NCI-H2029 treated with DMSO at 0.1 percent for 48 hours (cell line): ENCODE measurements around the gene DNM2.

Source experiments
- DNase-seq: peaks from one replicate; lab custom pipeline; 2025; lab: John Stamatoyannopoulos, UW

The DNM2 gene

GRCh38 chr19:10776900-10777650 lies 59.2 kb downstream of the DNM2 start:
- no peak for DNase-seq

GRCh38 chr19:10780368-10780767 lies 62.5 kb downstream of the DNM2 start:
- no peak for DNase-seq

DNA sequence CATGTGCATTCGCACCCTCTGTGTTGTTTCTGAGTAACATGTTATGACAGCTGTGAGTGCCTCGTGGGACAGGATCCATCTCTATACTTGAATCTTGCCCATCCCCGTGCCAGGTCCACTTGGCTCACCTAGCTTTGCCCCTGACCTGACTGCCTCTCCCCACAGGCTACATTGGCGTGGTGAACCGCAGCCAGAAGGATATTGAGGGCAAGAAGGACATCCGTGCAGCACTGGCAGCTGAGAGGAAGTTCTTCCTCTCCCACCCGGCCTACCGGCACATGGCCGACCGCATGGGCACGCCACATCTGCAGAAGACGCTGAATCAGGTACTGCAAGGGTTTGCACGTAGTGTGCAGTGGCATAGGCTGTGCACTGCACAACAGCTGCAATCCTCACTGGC lies 64.9 kb downstream of the DNM2 start:
- DNase-seq: no peak

GRCh38 chr19:10784257-10784656 lies 66.4 kb downstream of the DNM2 start:
- DNase-seq: no peak

- no peak for DNase-seq
Measured at GRCh38 chr19:10788146-10788545, 70.3 kb downstream of the DNM2 start.

DNA sequence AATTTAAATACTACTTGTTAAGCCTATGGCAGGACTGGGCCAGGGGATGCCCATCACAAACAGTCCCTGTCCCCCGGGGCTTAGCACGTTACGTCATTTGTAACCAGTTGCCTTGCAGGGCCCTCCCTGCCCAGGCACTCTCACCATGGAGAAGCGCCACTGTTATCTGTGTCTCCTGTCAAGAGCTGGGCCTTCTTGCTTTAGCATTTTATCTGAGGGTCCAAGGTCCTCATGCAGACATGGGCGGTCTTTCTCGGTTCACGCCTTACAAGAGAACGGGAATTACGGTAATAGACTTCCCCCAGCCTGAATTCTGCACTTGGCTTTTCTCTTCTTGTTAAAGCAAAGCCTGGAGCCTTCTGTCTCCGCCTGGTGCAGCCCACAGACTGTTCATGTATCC lies 72.0 kb downstream of the DNM2 start:
- no peak for DNase-seq

- no peak for DNase-seq
Measured at GRCh38 chr19:10796653-10797052, 78.8 kb downstream of the DNM2 start.

DNA sequence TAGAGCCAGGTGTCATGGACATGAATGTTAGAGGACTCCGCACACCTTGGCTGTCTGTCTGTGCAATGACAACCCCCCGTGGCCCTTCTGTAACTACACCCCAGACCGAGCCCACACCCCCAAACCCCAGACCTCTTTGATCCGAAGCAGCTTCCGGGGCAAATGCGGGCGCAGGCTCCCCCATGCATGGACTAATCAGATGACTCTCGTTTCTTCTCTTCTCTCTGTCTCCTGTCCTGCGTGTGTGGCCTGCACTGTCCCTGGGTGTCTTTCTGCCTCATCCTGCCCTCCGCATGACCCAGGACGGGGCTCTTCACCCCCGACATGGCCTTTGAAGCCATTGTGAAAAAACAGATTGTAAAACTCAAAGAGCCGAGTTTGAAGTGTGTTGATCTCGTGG lies 79.2 kb downstream of the DNM2 start:
- no peak for DNase-seq

DNA sequence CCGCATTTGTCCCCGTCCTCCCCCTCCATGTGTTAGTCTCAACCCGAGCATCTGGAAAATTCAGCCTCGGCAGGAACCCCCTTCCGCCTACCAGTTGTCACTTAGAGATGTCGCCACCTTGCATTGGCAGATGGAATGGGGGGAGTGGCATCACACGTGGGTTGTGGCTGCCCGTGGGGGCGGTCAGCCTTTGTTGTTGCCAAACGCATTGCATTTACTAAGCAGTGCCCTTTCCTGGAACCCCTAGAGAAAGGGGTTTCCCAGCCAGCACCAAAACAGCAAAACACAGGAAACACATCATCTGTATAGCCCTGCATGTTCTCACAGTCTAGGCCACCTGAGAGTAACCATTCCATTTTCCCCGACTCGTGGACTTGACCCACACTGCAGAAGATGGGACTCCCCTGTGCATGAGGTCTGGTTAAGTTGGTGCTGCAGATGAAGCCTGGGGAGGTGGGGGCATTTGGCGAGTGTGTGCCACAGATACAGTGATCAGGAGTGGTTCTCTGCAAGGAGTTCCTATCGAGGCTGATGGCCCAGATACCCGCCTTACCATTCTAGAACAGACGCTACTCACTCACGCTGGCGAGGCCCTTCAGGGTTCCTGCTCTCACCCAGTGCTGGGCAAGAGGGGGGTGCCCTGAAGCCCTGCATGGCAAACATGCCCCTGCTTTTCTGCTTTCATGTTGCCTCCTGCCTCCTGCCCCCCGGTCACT lies 79.8 kb downstream of the DNM2 start:
- no peak for DNase-seq

DNA sequence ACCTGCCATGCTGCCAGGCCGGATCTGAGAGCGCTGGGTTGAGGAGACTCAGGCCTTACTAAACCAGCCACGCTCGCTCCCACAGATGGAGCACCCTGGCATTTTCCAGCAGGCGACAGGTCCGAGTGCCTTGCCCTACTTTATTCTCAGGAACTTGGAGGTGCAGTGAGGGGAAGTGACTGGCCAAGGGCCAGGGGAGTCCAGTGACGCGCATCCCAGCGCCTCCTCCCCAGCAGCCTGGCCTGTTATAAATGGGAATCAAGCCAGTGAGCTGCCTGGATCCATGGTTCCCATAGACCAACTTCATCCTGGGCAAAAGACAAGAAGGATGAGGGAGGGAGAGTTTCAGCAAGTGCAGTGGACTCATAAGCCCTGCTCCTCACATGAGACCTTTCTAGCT lies 82.6 kb downstream of the DNM2 start:
- DNase-seq: no peak

DNA sequence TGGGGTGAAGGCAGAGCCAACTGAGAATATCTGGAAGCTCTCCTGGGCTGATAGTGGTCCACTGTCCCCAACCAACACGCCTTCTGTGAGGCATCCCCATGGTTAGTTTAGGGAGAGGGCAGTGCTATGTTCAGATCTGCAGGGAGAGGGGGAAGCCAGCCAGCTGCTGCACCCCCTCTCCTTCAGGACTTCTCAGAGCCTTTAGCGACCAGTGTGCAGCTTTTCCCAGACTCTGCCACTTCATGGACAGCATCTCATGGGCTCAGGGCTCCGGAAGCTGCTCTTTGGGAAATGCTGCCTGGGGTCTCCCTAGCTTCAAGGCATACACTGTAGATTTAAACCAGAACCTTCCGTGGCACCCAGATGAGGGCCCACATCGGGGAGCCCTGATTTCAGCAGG lies 84.6 kb downstream of the DNM2 start:
- no peak for DNase-seq

DNA sequence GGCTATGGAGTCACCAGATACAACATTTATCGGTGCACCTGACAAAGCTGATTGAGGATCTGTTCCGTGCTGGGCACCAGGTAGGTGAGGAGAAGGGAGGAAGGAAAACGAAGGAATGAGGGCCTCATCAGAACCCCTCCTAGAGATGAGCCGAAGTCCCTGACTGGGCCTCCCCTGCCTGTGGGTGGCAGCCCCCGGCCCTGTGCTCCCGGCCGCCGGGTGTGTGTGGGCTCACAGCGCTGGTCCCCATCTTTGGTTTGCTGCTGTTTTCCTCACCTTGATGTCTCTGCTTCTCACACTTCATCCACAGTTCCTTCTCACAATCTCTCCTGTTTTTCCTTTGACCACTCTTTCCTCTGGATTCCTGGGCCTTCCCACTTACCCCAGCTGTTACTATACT lies 85.4 kb downstream of the DNM2 start:
- DNase-seq: no peak

GRCh38 chr19:10805065-10805757 lies 87.3 kb downstream of the DNM2 start:
- no peak for DNase-seq

- DNase-seq: no peak
Measured at GRCh38 chr19:10805758-10806247, 87.9 kb downstream of the DNM2 start.

DNA sequence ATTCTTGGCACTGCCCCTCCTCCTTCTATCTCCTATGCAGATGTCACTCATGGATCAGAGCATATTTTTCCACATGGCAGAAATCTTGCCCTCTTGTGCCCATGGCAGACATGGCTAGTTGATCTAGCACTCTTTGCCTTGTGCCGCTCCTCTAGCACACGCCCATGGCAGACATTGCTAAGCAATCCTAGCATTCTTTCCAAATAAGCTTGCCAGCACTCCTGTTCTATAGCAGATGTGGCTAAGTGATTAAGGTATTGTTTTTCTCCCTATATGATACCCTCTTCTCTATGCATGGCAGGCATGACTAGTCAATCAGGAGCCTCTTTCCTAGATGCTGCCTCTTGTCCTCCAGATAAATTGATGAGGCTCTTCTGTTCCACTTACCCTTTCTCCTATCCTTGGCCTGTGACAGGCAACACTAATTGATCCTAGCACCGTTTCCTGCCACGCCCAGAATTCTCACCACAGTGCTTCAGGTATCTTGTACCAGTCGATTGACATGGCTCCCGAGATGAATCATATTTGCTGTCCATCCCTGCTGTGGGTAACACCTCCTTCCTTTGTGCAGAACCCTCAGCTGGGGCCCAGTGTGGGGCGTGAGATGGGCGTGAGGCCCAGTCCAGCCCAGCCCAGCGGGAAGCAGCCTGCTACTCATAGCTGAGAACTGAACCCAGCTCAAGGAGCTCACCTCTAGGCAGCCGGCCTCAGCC lies 91.2 kb downstream of the DNM2 start:
- no peak for DNase-seq

- no peak for DNase-seq
Measured at GRCh38 chr19:10809651-10810285, 91.9 kb downstream of the DNM2 start.

DNA sequence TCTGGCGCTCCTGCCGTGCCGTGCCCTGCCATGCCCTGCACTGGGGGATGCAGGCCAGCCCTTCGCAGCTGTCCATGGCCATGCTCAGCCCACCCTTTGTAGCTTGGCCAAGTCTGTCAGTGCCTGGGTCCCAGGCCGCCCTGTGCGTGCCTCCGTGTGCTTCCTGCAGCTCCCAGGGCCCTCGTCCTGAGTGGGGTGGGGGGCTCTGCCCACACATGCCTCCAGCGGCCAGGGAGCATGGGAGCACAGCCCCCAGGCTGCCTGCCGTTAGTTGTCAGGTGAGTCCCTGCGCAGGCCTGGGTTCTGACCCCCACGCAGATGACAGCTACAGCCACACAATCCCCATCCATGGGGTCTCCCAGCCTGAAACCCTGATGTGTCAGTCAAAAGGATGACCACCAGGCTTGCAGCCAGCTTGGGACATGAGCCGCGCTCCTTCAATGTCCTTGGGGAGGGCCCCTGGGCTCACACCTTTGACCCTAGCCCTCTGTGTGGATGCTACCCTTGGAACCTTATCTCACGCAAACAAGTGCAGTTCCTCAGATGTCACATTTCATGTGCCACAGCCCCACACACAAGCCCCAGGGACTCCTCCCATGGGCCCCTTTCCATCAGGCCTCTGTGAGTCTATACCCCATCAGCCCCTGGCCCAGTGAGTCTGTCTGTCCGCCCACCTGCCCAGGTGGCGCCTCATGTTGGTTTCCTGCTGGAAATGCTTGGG lies 93.7 kb downstream of the DNM2 start:
- DNase-seq: no peak

DNA sequence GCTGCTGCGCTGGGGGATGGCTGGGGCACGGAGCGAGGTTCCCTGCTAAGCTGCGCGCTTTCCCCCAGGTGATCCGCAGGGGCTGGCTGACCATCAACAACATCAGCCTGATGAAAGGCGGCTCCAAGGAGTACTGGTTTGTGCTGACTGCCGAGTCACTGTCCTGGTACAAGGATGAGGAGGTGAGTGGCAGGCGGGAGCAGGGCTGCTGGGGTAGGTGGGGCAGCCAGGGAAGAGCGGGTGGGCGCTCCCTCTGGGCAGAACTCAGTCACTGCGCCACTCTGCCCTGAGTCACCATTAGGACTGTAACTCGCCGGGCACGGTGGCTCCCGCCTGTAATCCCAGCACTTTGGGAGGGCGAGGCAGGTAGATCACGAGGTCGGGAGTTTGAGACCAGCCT lies 94.3 kb downstream of the DNM2 start:
- no peak for DNase-seq

DNA sequence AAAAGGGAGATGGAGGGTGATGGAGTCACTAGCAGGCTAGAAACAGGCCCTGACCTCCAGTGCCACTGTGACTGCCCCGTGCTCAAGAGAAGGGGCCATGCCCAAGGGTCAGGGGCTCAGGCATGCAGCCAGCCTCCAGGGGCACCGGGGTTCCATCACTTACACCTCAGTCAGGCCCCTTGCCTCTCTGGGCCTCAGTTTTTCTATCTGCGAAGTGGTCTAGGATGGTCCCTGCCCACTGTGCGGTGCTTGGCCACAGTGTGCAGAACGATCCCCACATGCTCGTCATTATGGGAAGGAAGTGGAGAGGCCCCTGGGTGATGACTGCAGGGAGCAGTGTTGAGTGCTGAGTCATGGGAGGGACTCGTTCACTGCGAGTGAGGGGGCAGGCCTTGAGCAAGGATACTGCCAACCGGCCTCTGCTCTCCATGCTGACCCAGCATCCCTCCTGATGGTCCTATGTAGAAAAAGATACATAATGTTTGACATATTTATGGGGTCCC lies 95.1 kb downstream of the DNM2 start:
- no peak for DNase-seq

DNA sequence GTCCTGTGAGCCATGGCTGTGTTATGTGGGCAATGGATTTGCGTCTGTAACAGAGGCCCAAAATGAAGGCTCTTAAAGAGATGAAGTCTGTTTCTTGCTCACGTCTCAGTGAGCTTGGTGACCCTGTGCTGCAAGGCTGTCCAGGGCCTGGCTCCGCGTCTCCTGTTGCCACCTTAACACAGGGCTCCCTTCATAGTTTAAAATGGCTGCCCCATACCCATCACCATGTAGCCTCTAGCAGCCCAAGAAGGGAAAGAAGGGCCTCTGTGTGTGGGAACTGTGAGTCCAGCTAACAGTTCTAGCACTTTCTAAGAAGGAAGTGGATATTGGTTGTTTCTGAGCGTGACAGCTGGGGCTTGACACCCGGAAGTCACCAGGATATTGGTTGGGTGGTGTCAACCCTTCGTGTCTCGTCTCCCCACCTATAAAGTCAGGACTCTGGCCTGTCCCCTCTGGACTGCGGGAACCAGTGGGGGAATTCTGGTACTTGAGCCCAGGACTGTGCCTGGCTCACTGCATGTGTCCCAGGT lies 97.2 kb downstream of the DNM2 start:
- no peak for DNase-seq
